K562 (cell line): Measurements from ENCODE around the gene AMN1.
A peak's percentile ranks its signal among the peaks of the same experiment; 100 is the strongest.

Source experiments
- YY1 ChIP-seq, 3 experiments: IDR thresholded peaks; 2 replicates each; pipeline ENCODE4 v1.6.1; 2011; ENCODE audit warnings: low read length in 2 of 3, mild to moderate bottlenecking in 2 of 3, moderate library complexity in 2 of 3, borderline replicate concordance in 1 of 3, control low read depth in 1 of 3, low read depth in 1 of 3; ENCODE audit not compliant: insufficient read depth in 3 of 3, insufficient replicate concordance in 2 of 3, control insufficient read depth in 1 of 3, insufficient read length in 1 of 3; ENCODE audit errors: extremely low read depth in 1 of 3
- ZNF707 ChIP-seq: fragments of 250-450 bp; sonication (Bioruptor Pico); conservative IDR thresholded peaks from 2 replicates; pipeline ENCODE4 v1.8.0; 2022; ENCODE audit warnings: inconsistent platforms, mild to moderate bottlenecking, moderate library complexity

DNA sequence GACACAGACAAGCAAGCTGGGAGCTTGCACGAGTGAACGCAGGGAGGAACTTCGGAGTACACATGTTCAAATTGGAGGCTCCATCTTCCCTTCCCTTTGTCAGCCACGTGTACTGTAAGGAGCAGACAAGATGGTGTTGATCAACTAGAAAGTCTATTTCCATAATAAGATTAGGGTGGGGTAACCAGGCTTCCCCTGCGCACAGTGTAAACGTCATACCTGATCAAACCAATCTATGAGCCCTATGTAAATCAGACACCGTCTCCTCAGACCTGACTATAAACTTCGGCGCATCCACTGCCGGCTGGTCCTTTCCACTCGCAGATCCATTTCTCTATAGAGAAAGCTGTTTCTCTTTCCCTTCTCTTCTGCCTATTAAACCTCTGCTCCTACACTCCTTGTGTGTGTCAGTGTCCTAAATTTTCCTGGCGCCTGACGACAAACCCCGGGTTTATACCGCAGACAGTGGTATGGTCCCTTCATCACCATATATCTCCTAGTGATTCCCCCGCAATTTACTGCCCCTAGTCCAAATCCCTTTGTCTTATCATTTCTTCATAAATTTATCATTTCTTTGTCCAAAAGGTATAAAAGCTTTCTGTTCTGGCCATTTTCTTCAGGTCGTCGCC lies 76.8 kb downstream of the AMN1 start:
- TF ChIP-seq ZNF707 = no peak
- peak in 1 of 3 experiments; percentile 77 for TF ChIP-seq YY1 (IDR thresholded peaks at IDR 0.05; ENCODE audit: borderline replicate concordance in 1 of 3, control insufficient read depth in 1 of 3, extremely low read depth in 1 of 3, insufficient read depth in 3 of 3, insufficient read length in 1 of 3, insufficient replicate concordance in 2 of 3, low read depth in 1 of 3, low read length in 2 of 3)
